ENCODE measurements around the gene BIRC2.
"Not testable (repeated sequence)": the region's sequence is repeated elsewhere in the genome, so short reads cannot be mapped to it uniquely, and the experiment has no call there.

Gene BIRC2

DNA sequence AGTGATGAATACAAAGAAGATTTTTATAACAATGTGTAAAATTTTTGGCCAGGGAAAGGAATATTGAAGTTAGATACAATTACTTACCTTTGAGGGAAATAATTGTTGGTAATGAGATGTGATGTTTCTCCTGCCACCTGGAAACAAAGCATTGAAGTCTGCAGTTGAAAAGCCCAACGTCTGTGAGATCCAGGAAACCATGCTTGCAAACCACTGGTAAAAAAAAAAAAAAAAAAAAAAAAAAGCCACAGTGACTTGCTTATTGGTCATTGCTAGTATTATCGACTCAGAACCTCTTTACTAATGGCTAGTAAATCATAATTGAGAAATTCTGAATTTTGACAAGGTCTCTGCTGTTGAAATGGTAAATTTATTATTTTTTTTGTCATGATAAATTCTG, 24.5 kb upstream of the BIRC2 start:
- no peak for DNase-seq (ENCODE audit: low read depth in 4 of 4, low spot score in 1 of 4)

DNA sequence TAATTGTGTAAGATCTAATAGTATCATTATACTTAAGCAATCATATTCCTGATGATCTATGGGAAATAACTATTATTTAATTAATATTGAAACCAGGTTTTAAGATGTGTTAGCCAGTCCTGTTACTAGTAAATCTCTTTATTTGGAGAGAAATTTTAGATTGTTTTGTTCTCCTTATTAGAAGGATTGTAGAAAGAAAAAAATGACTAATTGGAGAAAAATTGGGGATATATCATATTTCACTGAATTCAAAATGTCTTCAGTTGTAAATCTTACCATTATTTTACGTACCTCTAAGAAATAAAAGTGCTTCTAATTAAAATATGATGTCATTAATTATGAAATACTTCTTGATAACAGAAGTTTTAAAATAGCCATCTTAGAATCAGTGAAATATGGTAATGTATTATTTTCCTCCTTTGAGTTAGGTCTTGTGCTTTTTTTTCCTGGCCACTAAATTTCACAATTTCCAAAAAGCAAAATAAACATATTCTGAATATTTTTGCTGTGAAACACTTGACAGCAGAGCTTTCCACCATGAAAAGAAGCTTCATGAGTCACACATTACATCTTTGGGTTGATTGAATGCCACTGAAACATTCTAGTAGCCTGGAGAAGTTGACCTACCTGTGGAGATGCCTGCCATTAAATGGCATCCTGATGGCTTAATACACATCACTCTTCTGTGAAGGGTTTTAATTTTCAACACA, 23.3 kb upstream of the BIRC2 start:
- no peak for DNase-seq (ENCODE audit: low read depth in 4 of 4, low spot score in 1 of 4)

DNA sequence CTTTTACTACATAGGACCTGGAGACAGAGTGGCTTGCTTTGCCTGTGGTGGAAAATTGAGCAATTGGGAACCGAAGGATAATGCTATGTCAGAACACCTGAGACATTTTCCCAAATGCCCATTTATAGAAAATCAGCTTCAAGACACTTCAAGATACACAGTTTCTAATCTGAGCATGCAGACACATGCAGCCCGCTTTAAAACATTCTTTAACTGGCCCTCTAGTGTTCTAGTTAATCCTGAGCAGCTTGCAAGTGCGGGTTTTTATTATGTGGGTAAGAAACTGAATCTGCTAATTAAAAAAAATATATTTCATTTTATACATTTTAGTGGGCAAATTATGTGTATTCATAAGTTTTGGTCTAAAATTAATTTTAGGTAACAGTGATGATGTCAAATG, 21.9 kb upstream of the BIRC2 start:
- DNase-seq (ENCODE audit: low read depth in 4 of 4, low spot score in 1 of 4): no peak

DNA sequence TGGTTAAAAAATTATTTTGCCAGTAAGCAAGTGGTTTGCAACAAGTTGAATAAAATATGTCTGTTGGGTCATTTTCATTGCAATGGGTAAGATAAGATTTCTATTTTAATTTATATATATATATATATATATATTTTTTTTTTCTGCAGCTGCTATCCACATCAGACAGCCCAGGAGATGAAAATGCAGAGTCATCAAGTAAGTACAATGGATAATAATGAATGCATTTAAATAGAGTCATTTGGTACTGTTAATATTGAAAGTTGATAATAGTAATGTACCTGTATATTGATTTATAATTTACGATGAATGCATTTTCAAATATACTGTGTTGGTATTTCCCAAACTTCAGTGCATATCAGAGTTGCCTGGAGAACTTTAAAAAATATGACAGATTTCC, 18.3 kb upstream of the BIRC2 start:
- no peak for DNase-seq (ENCODE audit: low read depth in 4 of 4, low spot score in 1 of 4)

DNA sequence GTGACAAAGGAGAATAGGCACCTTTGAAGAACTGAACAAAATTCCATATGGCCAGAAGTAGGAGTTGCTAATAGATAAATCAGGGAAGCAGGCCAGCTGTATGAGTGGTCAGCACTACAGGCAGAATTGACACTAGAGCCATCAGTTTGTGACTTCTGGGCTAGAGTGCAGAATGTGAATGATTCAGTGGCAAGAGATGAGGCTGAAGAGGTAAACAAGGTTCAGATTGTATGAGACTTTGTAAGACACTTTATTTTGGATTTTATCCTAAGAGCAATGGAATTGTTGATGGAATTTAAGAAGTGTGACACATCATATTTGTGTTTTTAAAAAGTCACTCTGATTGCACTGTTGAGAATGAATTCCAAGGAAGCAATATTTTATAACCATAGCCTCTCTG, 16.8 kb upstream of the BIRC2 start:
- DNase-seq (ENCODE audit: low read depth in 4 of 4, low spot score in 1 of 4): no peak

DNA sequence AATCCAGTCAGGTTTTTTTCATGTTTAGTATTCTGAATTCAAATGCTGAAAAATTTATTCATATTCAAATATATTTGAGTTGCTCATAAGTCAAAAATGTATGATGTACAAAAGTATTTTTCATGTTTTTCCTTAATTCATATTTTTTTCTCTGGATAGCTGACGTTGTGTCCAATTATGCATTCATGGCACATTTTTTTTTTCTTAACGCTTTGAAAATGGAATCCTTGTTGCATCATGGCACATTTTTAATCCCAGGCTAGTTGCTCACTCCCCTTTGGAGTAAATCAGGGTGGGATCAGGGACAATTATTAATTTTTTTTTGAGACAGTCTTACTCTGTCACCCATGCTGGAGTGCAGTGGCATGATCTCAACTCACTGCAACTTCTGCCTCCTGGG, 15.7 kb upstream of the BIRC2 start:
- DNase-seq (ENCODE audit: low read depth in 4 of 4, low spot score in 1 of 4): no peak

DNA sequence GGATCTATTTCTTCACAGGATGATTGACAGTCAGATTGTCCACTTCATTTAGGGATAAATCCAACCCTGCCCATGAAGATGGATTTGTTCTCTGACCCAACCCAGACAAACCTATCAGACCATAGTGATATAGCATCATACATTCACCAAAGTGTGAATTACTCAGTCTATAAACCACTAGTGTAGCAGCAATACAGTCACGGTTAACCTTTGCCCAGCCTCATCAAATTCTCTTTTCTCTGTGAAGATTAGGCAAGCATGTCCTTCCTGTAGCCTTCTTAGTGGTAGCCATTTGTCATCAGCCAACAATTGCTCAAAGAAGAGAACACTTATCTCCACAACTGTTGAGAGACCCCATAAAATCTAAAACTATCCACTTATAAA, 14.4 kb upstream of the BIRC2 start:
- no peak for DNase-seq (ENCODE audit: low read depth in 4 of 4, low spot score in 1 of 4)

DNA sequence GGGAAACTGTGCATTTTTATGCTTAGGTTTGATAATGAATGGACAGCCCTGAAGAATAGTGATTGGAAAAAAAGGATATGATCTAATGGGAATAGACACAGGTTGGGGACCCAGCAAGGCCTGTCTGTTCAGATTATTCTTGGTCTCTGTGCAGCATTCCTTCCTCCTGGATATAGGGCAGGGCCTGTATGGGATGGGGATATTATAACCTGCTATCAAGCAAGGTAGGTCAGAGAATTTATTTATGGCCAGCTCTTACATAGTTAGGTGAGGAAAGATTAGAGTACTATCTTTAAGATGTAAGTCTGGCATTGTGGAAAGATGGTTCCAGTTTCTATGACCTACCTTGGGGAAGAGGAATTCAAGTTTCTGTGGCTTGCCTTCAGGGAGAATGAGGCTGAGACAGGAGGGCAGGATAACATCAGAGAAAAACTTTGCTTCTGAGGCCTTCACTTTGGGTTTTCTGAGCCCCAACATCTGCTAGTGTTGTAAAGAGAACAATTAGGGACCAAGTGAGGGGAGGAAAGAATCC, 8.5 kb upstream of the BIRC2 start:
- no peak for DNase-seq (ENCODE audit: low read depth in 4 of 4, low spot score in 1 of 4)

DNA sequence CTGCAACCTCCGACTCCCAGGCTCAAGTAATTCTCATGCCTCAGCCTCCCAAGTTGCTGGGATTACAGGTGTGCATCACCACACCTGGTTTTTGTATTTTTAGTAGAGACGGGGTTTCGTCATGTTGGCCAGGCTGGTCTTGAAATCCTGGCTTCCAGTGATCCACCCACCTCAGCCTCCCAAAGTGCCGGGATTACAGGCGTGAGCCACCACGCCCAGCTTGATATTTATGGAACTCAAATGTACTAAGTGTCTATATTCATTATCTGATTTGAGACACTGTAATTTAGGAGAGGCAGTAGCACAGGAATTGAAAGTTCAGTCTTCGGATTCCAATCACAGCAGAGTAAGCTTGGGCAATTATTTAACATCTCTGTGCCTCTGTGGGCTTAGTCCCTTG, 5.7 kb upstream of the BIRC2 start:
- DNase-seq (ENCODE audit: low read depth in 4 of 4, low spot score in 1 of 4): not testable (repeated sequence)

DNA sequence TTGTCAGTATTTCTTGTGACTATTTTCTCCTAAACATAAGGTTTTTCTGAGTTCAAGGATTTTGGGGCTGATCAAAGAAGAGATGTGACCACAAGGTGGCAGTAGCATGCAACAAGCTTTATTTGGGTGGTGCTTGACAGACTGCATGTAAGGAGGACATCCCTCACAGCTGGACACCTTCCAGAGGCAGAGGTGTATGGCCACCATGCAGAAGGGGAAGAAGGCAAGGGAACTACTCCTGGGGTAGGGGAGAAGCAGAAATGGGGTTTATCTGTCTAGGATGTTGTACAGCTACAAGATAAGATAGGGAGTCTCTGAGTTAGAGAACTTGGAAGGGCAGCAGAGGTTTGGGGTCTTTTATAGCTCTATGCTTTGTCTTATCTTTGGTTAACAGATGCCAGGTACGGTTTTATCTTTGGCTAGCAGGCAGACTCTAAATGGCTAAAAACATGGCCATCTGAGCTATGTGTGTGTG, 5.1 kb upstream of the BIRC2 start:
- peak in 3 of 4 experiments; percentile 41 to 66 (median 54) for DNase-seq (ENCODE audit: low read depth in 4 of 4, low spot score in 1 of 4)

DNA sequence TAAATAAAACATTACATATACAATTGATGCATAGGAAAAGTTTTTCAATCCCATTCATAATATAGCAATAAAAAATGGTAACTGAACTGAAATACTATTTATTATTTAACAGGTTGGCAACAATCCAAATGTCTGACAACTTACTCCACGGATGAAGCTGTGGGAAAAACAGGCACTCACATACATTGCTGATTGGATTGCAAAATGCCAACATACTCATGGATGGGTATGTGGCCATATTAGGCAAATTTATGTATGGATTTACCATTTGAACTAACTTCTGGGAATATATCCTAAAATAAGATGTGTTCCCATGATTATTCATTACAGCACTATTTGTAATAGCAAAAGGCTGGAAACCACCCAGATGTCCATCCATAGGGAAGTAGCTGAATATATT, 3.2 kb upstream of the BIRC2 start:
- DNase-seq (ENCODE audit: low read depth in 4 of 4, low spot score in 1 of 4): no peak

DNA sequence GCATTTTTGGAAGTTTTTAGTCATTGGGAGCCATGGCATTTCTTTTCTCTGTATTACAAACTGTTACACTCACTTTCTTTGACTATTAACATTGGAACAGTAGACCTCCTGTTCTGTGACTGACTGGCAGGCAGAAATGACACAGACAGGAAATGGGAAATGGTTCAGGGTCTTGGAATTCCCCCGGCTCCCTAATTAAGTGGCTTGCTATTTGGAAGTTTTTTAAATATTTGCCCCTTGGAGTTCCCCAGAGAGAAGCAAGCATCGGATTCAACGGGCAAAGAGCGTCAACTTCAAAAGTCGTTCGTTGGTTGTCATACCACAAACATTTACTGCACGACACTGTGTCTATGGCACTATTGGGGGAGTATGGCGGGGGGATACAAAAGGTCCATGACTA, 1.1 kb upstream of the BIRC2 start:
- no peak for DNase-seq (ENCODE audit: low read depth in 4 of 4, low spot score in 1 of 4)

DNA sequence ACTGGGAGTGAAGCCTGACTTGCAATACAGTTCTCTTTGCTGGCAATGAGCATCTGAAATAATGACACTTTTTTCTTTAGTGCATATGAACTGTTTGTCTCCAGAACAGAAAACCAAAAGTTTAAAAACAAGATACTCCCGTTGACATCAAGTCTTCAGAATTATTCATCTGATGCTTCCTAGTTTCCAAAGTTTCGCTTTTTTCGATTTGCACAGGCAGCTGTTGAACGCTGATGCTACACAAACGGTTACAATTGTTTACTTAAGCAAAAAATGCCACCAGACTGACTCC, 612 bp upstream of the BIRC2 start:
- no peak for DNase-seq (ENCODE audit: low read depth in 4 of 4, low spot score in 1 of 4)

DNA sequence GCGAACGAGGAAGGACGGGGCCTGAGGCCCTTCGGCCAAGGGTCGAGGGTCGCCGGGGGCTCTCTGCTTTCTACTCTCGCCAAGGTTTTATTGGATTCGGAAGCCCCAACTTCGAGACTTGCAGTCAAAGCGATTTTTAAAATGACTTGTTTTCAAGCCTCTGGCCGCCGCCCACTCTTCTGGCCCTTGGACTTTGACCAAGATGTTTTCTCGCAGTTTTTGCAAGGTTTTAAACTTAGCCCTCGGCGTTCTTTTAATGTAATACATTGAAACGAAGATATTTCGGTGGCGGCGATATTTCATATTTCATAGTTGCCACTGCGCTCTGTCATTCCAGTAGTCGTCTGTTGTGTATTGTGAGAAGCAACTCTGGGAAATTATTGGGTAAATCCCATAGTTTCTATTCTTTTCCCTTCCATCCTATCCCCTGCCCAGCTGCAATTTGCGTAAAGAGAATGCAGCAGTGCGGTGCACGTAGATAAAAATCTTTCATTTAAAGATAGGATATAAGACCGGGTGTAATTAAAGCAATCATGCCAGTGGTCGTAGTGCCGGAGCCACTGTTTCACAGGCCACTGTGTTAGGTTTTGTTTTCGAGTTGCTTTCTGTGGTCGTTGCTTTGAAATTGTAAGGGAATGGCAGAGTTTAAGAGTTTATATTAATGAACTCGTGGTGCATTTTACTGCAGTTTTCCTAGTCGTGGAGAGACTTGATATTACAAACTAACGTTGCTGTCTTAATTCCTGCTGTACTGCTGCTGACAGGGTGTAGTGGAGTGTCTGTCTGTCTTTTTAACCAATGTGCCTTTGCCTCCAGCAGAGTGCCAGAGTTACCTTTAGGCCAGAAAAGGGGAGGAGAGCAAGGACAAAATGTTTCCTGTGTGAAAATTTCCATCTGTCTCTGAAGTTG, 702 bp downstream of the BIRC2 start:
- no peak for DNase-seq (ENCODE audit: low read depth in 4 of 4, low spot score in 1 of 4)

DNA sequence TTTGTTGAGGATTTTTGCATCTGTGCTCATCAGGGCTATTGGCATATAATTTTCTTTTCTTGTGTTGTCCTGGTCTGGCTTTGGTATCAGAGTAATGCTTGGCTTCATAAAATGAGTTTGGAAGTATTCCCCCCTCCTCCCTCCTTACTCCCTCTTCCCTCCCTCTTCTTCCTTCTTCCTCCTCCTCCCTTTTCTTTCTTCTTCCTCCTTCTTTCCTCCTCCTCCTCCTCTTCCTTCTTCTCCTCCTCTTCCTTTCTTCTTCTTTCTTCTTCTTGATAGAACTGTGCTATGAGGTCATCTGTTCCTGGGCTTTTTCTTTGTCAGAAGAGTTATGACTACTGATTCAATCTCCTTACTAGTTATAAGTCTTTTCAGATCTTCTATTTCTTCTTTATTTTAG, 10.1 kb downstream of the BIRC2 start:
- no peak for DNase-seq (ENCODE audit: low read depth in 4 of 4, low spot score in 1 of 4)

DNA sequence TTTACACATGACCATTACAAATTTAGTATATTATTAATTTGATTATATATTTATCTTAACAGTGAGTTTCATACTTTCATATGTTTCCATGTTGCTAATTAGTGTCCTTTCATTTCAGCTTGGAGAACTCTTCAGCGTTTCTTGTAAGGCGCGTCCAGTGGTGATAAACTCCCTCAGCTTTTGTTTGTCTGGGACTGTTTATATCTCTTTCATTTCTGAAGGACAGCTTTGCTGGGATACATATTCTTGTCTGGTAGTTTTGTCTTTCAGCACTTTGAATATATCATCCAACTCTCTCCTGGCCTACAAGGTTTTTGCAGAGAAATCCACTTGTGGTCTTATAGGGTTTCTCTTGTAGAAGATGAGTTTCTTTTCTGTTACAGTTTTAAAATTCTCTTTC, 12.4 kb downstream of the BIRC2 start:
- DNase-seq (ENCODE audit: low read depth in 4 of 4, low spot score in 1 of 4): no peak

DNA sequence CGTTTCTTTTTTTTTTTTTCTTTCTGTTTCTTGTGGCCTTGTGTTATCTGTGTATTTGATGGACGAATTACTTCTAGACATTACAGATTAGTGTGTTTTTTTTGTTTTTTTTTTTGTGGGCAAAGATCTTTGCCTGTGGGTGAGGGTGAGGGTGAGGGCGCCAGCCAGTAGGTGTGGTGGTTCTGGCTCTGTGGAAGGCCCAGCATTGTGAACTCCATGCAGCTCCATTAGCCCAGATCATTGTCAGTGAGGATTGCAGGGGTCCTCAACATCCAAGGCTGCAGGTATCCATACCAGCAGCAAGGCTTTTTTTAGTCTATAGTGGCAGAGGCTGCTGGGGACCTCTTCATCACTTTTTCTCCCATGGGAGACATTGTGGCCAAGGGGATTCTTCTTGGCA, 13.7 kb downstream of the BIRC2 start:
- no peak for DNase-seq (ENCODE audit: low read depth in 4 of 4, low spot score in 1 of 4)

DNA sequence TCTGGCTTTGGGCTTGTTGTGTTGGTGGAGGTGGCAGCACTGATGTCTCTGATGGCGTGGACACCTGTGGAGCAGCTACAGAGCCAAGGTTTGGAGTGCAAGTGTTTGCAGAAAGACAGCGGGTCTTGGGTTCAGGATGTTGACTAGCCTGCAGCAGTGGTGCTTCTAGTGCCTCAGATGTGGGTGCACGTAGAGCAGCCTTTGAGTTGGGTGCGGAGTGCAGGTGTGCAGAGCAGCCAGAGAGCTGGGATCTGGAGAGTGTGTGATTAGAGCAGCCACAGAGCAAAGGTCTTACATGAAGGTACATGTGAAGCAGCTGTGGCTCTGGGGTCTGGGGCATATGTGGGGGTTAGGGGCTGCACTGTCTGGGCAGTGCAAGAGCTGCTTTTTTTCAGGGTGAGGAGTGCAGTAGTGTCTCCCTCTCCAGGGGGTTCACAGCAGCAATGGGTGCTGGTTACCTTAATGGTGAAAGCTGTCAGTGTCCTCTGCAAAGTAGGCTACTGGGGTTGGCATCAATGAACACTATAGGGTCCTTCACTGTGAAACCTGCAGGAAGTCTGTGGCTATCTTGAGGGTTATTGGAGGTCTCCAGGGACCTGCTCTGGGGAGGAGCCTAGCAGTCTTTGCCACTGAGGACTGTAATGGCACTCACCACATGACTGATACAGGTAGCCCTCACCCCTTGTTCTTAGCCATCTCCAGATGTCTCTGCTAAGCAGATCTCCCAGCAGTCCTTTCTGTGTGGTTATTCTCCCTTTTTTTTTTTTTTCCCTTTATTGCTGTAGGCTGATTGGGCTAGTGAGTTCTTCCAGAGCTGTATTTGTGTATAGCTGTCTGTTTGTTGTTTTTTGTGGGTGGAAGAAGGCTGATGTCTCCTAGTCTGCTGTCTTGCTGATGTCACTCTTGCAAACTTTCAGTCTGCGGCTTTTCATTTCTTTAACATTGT, 14.3 kb downstream of the BIRC2 start:
- no peak for DNase-seq (ENCODE audit: low read depth in 4 of 4, low spot score in 1 of 4)

DNA sequence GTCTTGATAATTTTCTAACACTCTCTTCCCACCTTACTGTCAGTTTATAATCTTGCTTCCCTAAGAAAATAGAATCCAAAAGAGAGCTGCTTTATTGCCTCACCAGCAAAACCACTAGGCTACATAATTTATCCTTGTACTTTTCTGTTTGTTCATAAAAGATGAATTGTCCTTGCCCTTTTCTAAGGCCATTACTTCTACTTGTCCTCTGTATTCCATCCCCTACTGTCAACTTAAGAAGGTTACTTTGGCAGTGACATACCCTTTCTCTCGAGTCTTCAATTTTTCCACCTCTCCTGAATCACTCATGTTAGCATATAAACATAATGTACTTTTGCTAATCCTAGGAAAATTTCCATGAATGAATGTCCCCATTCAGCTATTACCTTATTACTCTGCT, 18.0 kb downstream of the BIRC2 start:
- no peak for DNase-seq (ENCODE audit: low read depth in 4 of 4, low spot score in 1 of 4)

DNA sequence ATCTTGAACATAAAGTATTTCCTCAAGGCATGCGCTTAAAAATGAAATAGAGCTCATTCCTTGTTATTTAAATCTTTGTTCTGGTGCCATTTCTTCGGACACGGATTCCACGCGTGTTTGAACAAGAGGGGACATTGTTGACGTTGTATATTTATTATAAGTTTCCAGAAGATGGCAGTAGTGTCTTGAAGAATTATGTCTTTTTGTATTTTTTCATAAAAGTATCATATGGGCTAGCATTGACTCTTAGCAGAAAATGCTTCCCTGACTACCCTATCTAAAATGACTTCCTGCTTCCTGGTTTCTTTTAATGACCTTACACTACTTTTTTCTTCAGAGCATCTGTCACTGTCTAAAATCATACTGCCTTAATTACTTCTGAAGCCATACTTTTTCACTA, 20.4 kb downstream of the BIRC2 start:
- no peak for DNase-seq (ENCODE audit: low read depth in 4 of 4, low spot score in 1 of 4)

DNA sequence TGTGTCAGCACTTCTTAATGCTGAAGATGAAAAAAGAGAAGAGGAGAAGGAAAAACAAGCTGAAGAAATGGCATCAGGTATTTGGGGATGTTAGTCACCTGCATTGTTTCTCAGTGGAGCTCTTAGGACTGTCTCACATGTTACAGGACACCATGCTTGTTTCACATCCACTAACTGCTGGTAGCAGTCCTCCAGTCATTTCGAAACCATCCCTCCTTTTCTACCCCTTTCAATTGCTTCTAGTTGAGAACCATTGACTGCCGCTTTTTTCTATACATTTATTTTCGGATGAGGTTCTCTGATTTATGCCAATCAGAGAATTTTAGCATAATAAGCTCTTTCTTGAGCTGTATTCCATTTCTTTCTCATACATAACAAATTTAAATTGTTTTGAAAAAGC, 21.5 kb downstream of the BIRC2 start:
- DNase-seq (ENCODE audit: low read depth in 4 of 4, low spot score in 1 of 4): no peak
